Left lung (tissue), 14 donors: ENCODE results near the gene GARIN5A. TPM values are rescaled to one million over a fixed set of nuclear protein-coding genes. Genes with fewer than 3 reads are reported as not detected.

ENCODE experiments used
- ATAC-seq: fragments of 200-7000 bp; cut with Tn5 transposase; one replicate; pipeline ENCODE4 v1.9.1; 2020; ENCODE audit warnings: moderate library complexity
- DNase-seq, 4 donors: peaks; one replicate each; pipeline ENCODE4 v3.0.0-alpha.2; 2013 to 2020
- H3K27ac ChIP-seq, 2 donors: fragments of 200-600 bp; sonication (generic) in 1 of 2; one replicate each; pipeline versions ENCODE4 v1.5.0 to v1.8.0; 2020 to 2021
- H3K27me3 ChIP-seq, 2 donors: fragments of 200-600 bp; sonication (generic) in 1 of 2; one replicate each; pipeline versions ENCODE4 v1.5.0 to v1.8.0; 2020 to 2021
- H3K36me3 ChIP-seq, 2 donors: fragments of 200-600 bp; sonication (generic) in 1 of 2; one replicate each; pipeline versions ENCODE4 v1.5.0 to v1.8.0; 2020 to 2021
- H3K4me1 ChIP-seq, 2 donors: fragments of 200-600 bp; one replicate each; pipeline ENCODE4 v1.8.0; 2021
- H3K4me3 ChIP-seq, 2 donors: fragments of 200-600 bp; sonication (generic) in 1 of 2; one replicate each; pipeline versions ENCODE4 v1.5.0 to v1.8.0; 2020 to 2021; ENCODE audit warnings: mild to moderate bottlenecking in 1 of 2
- H3K9me3 ChIP-seq, 2 donors: fragments of 200-600 bp; sonication (generic) in 1 of 2; one replicate each; pipeline versions ENCODE4 v1.5.0 to v1.8.0; 2020 to 2021
- intact Hi-C, 2 donors: fragments of 100-400 bp; cut with DNase I; formaldehyde crosslinking; loops; one replicate each; pipeline versions ENCODE4 v1.11.2 to v1.14.2; 2022
- long read RNA-seq, 12 donors: library from polyadenylated mRNA in 2 of 12; unstranded in 2 of 12; transcript quantifications; one replicate each; pipeline ENCODE4 v2.0.0 and lab custom pipeline, GENCODE V29; 2019 to 2026
- polyA plus RNA-seq, 6 donors: library from polyadenylated mRNA; unstranded; fragments of 120-200 nt; gene quantifications; one replicate each; pipeline ENCODE4 v1.2.1, GENCODE V29; 2013; ENCODE audit not compliant: insufficient read length in 6 of 6
- total RNA-seq, 2 donors: library from RNA; stranded (reverse); fragmentation: NEBNext Ultra II Directional; extraction: Animal tissue kit (Norgen Biotek cat#: 25700); gene quantifications; one replicate each; pipeline ENCODE4 v1.2.1, GENCODE V29; 2021
- TF ChIP-seq, protein P1 (sequence below), 2 donors: fragments of 200-600 bp; sonication (generic) in 1 of 2; IDR thresholded peaks; one replicate each; pipeline versions ENCODE4 v1.5.0 to v1.8.0; 2021; ENCODE audit warnings: antibody characterized with exemption in 2 of 2
- donor health status: DM: no; HTN: yes; CAD: no.
- donor health status: DM: no; HTN: no; CAD: no.

GARIN5A gene
- total RNA-seq (1 to 10 TPM; 2.6 to 4.3 TPM), polyA plus RNA-seq (1 to 10 TPM; 3.4 to 5.4 (median 4.2) TPM)
- long read RNA-seq, donor 1, partial matches to known transcripts, result 0 of 2 reads
- long read RNA-seq, donor 1, other reads (novel, unspliced or antisense), result 0 of 2 reads
- long read RNA-seq, donor 2, partial matches to known transcripts, result 14 of 28 reads
- long read RNA-seq, donor 2, other reads (novel, unspliced or antisense), result 12 of 28 reads
- long read RNA-seq, donor 3, partial matches to known transcripts, result 0 of 1 reads
- long read RNA-seq, donor 3, other reads (novel, unspliced or antisense), result 0 of 1 reads
- long read RNA-seq, donor 4, transcript FAM71E1-202 (5 exons, 1,225 nt), result minor isoform, 5 of 12 reads
- long read RNA-seq, donor 4, transcript FAM71E1-204 (5 exons, 1,281 nt), result major isoform, 6 of 12 reads
- long read RNA-seq, donor 4, partial matches to known transcripts, result 0 of 12 reads
- long read RNA-seq, donor 4, other reads (novel, unspliced or antisense), result 1 of 12 reads
- long read RNA-seq, donor 5, partial matches to known transcripts, result 0 of 2 reads
- long read RNA-seq, donor 5, other reads (novel, unspliced or antisense), result 0 of 2 reads
- long read RNA-seq, donor 6, partial matches to known transcripts, result 0 of 1 reads
- long read RNA-seq, donor 6, other reads (novel, unspliced or antisense), result 0 of 1 reads
- long read RNA-seq, donor 7, result 0 reads
- long read RNA-seq, donor 8, result 0 reads
- long read RNA-seq, donor 9, result 0 reads
- long read RNA-seq, donor 10, partial matches to known transcripts, result 0 of 1 reads
- long read RNA-seq, donor 10, other reads (novel, unspliced or antisense), result 0 of 1 reads
- long read RNA-seq, donor 11, result 0 reads
- long read RNA-seq, donor 12, transcript FAM71E1-202 (5 exons, 1,225 nt), result major isoform, 5 of 6 reads
- long read RNA-seq, donor 12, partial matches to known transcripts, result 0 of 6 reads
- long read RNA-seq, donor 12, other reads (novel, unspliced or antisense), result 0 of 6 reads

DNA sequence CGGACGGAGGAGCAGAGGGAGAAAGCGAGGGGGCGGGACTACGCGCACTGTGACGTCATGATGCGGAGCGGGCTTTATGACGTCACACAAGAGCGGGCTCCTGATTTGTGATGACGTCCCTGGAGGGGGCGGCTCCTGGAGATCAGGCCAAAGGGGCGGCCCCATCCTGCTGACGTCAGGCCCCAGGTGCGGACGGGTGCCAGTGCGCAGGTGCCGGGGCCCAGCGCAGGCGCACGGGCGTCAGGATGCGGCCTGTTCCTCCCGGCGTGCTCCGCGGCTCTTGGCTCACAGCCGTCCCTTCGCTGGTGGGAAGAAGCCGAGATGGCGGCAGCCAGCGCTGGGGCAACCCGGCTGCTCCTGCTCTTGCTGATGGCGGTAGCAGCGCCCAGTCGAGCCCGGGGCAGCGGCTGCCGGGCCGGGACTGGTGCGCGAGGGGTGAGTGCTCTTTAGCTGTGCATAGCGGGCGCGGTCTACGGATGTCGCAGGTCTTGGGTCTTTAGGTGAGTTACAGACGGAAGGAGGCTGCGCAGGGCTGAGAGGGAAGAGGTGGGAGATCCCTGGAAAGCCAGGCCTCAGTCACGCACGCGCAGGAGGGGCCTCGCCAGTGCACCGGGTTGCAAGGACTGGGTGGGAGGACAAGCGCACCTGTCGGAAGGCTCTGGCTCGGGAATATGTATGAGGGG is at the start of gene GARIN5A, which contains the start of gene EMC10:
Gene GARIN5A, minus strand, starts transcription at position 625 of the 683 bp plus-strand sequence. Its CDS starts 460 bp downstream, at position 165.
Gene EMC10, plus strand, starts transcription at position 284 of the 683 bp plus-strand sequence. Its CDS starts 38 bp downstream, at position 322.
- Histone ChIP-seq H3K4me3 (peak within 1 kb of the TSS; percentile 91 to 98), H3K4me1 (peaks cover 9 to 18% of the 10 kb centered on the region in 2 donors), H3K36me3 (peaks cover 0 to 33% of the 10 kb centered on the region in 2 donors), H3K27me3 (no peaks in the 10 kb centered on the region), H3K9me3 (no peaks in the 10 kb centered on the region), H3K27ac (peak within 1 kb of the TSS; percentile 70 to 82)
- TF ChIP-seq, protein P1, sequence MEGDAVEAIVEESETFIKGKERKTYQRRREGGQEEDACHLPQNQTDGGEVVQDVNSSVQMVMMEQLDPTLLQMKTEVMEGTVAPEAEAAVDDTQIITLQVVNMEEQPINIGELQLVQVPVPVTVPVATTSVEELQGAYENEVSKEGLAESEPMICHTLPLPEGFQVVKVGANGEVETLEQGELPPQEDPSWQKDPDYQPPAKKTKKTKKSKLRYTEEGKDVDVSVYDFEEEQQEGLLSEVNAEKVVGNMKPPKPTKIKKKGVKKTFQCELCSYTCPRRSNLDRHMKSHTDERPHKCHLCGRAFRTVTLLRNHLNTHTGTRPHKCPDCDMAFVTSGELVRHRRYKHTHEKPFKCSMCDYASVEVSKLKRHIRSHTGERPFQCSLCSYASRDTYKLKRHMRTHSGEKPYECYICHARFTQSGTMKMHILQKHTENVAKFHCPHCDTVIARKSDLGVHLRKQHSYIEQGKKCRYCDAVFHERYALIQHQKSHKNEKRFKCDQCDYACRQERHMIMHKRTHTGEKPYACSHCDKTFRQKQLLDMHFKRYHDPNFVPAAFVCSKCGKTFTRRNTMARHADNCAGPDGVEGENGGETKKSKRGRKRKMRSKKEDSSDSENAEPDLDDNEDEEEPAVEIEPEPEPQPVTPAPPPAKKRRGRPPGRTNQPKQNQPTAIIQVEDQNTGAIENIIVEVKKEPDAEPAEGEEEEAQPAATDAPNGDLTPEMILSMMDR (IDR thresholded peaks at IDR 0.05), result no peak
- DNase-seq (peak; percentile 89 to 96 (median 92)), ATAC-seq (peak; percentile 95)
- intact Hi-C loops, result no loop called here

DNA sequence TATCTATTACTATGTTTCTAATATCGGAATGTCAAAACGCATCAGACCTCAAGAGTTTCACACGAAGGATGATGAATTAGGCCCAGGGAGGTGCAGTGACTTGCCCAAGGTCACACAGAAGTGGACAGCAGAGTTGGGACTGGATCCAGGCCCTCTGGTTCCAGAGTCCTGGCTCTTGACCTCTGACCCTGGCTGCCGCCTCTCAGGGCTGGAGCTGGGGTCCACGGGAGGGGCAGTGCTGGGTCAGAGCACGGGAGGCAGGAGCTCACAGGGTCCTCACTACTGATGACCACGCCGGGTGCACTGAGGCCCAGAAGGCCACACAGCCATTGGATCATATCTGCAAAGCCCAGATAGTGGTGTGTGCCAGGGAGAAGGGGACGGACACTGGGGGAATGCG is 46.2 kb upstream of the GARIN5A start:
- Histone ChIP-seq H3K4me1 (no peaks in the 10 kb centered on the region), H3K36me3 (no peaks in the 10 kb centered on the region), H3K9me3 (no peaks in the 10 kb centered on the region), H3K27ac (no peak overlapping the region), H3K4me3 (no peak overlapping the region), H3K27me3 (peaks cover 0 to 28% of the 10 kb centered on the region in 2 donors)
- TF ChIP-seq, protein P1 (IDR thresholded peaks at IDR 0.05), result no peak
- intact Hi-C loops, result no loop called here
- ATAC-seq (no peak), DNase-seq (peak in 1 of 4 donors; percentile 56)

DNA sequence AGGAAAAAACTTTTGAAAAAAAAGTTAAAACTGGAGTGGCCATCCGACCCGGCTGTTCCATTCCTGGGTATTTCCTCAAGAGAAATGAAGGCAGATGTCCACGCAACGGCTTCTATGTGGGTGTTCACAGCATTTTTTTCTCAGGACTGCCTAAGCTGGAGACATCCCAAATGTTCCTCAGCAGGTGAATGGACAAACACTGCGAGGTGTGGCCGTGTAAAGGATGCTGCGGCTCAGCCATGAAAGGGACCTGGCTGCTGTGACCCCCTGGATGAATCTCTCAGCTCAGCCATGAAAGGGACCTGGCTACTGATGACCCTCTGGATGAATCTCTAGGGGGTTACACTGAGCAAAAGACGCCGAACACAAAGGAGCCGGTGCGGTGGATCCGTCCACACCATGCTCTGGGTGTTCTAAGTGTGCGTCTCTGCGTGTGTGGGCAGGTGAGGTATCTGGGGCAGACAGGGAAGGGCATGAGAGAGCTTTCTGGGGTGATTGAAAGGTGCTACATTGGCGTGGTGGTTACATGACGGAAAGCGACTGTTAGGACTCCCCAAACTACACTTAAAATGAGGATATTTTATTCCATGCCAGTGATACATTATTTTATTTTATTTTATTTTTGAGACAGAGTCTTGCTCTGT is 44.3 kb upstream of the GARIN5A start:
- Histone ChIP-seq H3K4me1 (no peaks in the 10 kb centered on the region), H3K27ac (no peak overlapping the region), H3K4me3 (no peak overlapping the region), H3K27me3 (peaks cover 0 to 30% of the 10 kb centered on the region in 2 donors), H3K36me3 (no peaks in the 10 kb centered on the region), H3K9me3 (no peaks in the 10 kb centered on the region)
- peak in 1 of 4 donors; percentile 35 for DNase-seq
- intact Hi-C loops, result no loop called here
- ATAC-seq, result no peak
- TF ChIP-seq, protein P1 (IDR thresholded peaks at IDR 0.05), result no peak

DNA sequence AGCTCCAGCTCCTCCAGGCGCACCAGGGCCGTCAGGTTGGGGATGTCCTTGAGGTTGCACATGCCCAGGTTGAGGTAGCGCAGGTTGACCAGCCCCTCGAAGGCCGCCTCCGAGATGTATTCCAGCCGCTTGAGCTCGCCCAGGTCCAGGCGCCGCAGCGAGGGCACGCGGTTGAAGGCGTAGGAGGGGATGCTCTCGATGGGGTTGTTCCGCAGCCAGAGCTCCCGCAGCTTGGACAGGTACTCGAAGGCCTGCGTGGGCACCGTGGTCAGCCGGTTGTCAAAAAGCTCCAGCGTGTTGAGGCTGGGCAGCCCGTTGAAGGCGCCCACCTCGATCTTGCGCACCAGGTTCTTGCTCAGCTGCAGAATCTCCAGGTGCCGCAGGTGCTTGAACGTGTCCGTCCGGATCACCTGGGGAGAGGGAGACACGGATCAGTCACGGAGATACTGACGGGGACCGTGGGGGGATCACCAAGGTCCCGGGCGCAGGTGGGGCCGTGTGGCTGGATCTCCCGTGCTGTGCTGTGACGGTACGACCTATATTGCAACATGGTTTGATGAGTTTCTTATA is 42.4 kb upstream of the GARIN5A start:
- intact Hi-C loops, result no loop called here
- ATAC-seq (no peak), DNase-seq (peak in 2 of 4 donors; percentile 26 to 68)
- no peaks in the 10 kb centered on the region for H3K9me3 ChIP-seq
- H3K27me3 ChIP-seq, result peaks cover 0 to 47% of the 10 kb centered on the region in 2 donors
- TF ChIP-seq, protein P1 (IDR thresholded peaks at IDR 0.05), result no peak
- H3K36me3 ChIP-seq, result no peaks in the 10 kb centered on the region
- no peaks in the 10 kb centered on the region for H3K4me1 ChIP-seq
- H3K27ac ChIP-seq, result no peak overlapping the region
- no peak overlapping the region for H3K4me3 ChIP-seq
